Mesenchymal stem cell (in vitro differentiated cells and primary cell): Measurements from ENCODE around the gene FBXL17.

ENCODE experiments used
- DNase-seq: peaks from one replicate; pipeline ENCODE4 v3.0.0-alpha.2; 2013
- H2AFZ ChIP-seq: one replicate; pipeline ENCODE4 v1.6.1; 2013; ENCODE audit warnings: low read depth, mild to moderate bottlenecking, control low read depth, inconsistent platforms, low read length, moderate library complexity
- H2AK5ac ChIP-seq: 2 replicates; pipeline ENCODE4 v1.6.1; 2013; ENCODE audit warnings: low read length, moderate library complexity, mild to moderate bottlenecking, inconsistent platforms; ENCODE audit not compliant: severe bottlenecking
- H2BK120ac ChIP-seq: one replicate; pipeline ENCODE4 v1.6.1; 2013; ENCODE audit warnings: low read depth, mild to moderate bottlenecking, inconsistent platforms, low read length, moderate library complexity
- H2BK12ac ChIP-seq, 2 experiments: one replicate each; pipeline ENCODE4 v1.6.1; 2013; ENCODE audit warnings: inconsistent platforms in 2 of 2, low read length in 2 of 2, mild to moderate bottlenecking in 2 of 2, moderate library complexity in 2 of 2, control low read depth in 1 of 2
- H2BK15ac ChIP-seq: one replicate; pipeline ENCODE4 v1.6.1; 2013; ENCODE audit warnings: mild to moderate bottlenecking, low read depth, inconsistent platforms; ENCODE audit not compliant: poor library complexity, severe bottlenecking
- H2BK5ac ChIP-seq: 2 replicates; pipeline ENCODE4 v1.6.1; 2013; ENCODE audit warnings: low read depth, mild to moderate bottlenecking, low read length, control low read depth, inconsistent platforms; ENCODE audit not compliant: poor library complexity, severe bottlenecking
- H3K14ac ChIP-seq, 2 experiments: one replicate each; pipeline ENCODE4 v1.6.1; 2013; ENCODE audit warnings: inconsistent platforms in 2 of 2, low read length in 2 of 2, control low read depth in 1 of 2, mild to moderate bottlenecking in 1 of 2, moderate library complexity in 1 of 2
- H3K18ac ChIP-seq, 2 experiments: one replicate each; pipeline ENCODE4 v1.6.1; 2013; ENCODE audit warnings: inconsistent platforms in 2 of 2, low read length in 2 of 2, control low read depth in 1 of 2, low read depth in 1 of 2, mild to moderate bottlenecking in 1 of 2
- H3K23ac ChIP-seq, 2 experiments: one replicate each; pipeline ENCODE4 v1.6.1; 2013; ENCODE audit warnings: inconsistent platforms in 2 of 2, low read length in 2 of 2, mild to moderate bottlenecking in 2 of 2, moderate library complexity in 2 of 2, control low read depth in 1 of 2
- H3K27ac ChIP-seq: 2 replicates; pipeline ENCODE4 v1.5.1; 2013; ENCODE audit warnings: mild to moderate bottlenecking, moderate library complexity, low read length, control low read depth, inconsistent platforms; ENCODE audit not compliant: poor library complexity, severe bottlenecking
- H3K27me3 ChIP-seq, 2 experiments: 2 replicates each; pipeline versions ENCODE4 v1.6.1 to v1.7.0; 2013; ENCODE audit warnings: low read length in 2 of 2, mild to moderate bottlenecking in 2 of 2, moderate library complexity in 2 of 2, control low read depth in 1 of 2, inconsistent platforms in 1 of 2; ENCODE audit not compliant: control insufficient read depth in 1 of 2, insufficient read depth in 1 of 2
- H3K36me3 ChIP-seq, 2 experiments: 2 replicates each; pipeline versions ENCODE4 v1.6.1 to v1.7.0; 2013; ENCODE audit warnings: low read length in 2 of 2, control low read depth in 1 of 2, inconsistent platforms in 1 of 2, low read depth in 1 of 2, mild to moderate bottlenecking in 1 of 2; ENCODE audit not compliant: insufficient read depth in 2 of 2, control insufficient read depth in 1 of 2
- H3K4ac ChIP-seq, 2 experiments: one replicate each; pipeline ENCODE4 v1.6.1; 2013; ENCODE audit warnings: inconsistent platforms in 2 of 2, low read length in 2 of 2, mild to moderate bottlenecking in 2 of 2, moderate library complexity in 2 of 2, control low read depth in 1 of 2, low read depth in 1 of 2
- H3K4me1 ChIP-seq: 2 replicates; pipeline ENCODE4 v1.6.1; 2013; ENCODE audit warnings: low read depth, low read length, control low read depth; ENCODE audit not compliant: control insufficient read depth, insufficient read depth
- H3K4me2 ChIP-seq: 2 replicates; pipeline ENCODE4 v1.6.1; 2013; ENCODE audit warnings: low read length, mild to moderate bottlenecking, inconsistent platforms; ENCODE audit not compliant: poor library complexity, severe bottlenecking
- H3K4me3 ChIP-seq, 2 experiments: 2 replicates each; pipeline versions ENCODE4 v1.5.1 to v1.7.0; 2013; ENCODE audit warnings: low read length in 2 of 2, mild to moderate bottlenecking in 2 of 2, control low read depth in 1 of 2, low read depth in 1 of 2; ENCODE audit not compliant: insufficient read depth in 1 of 2
- H3K79me1 ChIP-seq: replicated peaks from 2 replicates; pipeline ENCODE4 v1.6.1; 2013; ENCODE audit warnings: mild to moderate bottlenecking, control low read depth, low read length, inconsistent platforms; ENCODE audit not compliant: poor library complexity, severe bottlenecking
- H3K9ac ChIP-seq: 2 replicates; pipeline ENCODE4 v1.7.0; 2013; ENCODE audit warnings: mild to moderate bottlenecking, low read length, moderate library complexity
- H3K9me3 ChIP-seq: 2 replicates; pipeline ENCODE4 v1.7.0; 2013; ENCODE audit warnings: mild to moderate bottlenecking, low read length; ENCODE audit not compliant: control insufficient read depth
- H4K8ac ChIP-seq: one replicate; pipeline ENCODE4 v1.6.1; 2013; ENCODE audit warnings: inconsistent platforms, mild to moderate bottlenecking, low read length, moderate library complexity
- H4K91ac ChIP-seq: one replicate; pipeline ENCODE4 v1.6.1; 2013; ENCODE audit warnings: mild to moderate bottlenecking, low read length, inconsistent platforms
- WGBS: methylation state at CpG from one replicate; pipeline ENCODE4 v1.1.7; 2013; ENCODE audit warnings: mixed read lengths; 5-methylcytosine and 5-hydroxymethylcytosine counted together

The FBXL17 gene

DNA sequence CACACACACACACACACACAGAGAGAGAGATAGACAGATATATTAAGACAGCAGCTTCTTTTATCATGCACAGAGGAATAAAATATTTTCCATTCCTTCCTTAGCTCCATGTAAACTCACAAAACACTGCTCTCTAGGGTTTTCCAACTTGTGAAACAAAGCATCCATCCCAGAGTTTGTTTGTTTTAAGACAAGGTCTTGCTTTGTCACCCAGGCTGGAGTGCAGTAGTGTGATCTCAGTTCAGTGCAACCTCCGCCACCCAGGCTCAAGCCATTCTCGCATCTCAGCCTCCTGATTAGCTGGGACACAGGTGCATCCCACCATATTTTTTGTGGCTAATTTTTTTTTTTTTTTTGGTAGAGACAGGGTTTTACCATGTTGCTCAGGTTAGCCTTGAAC lies 298.7 kb downstream of the FBXL17 start:
- Histone ChIP-seq H3K23ac (no peak overlapping the region), H2BK12ac (no peak overlapping the region), H3K27ac (no peak overlapping the region), H2AFZ (no peak overlapping the region), H3K9me3 (no peaks in the 10 kb centered on the region), H2BK120ac (no peak overlapping the region), H3K79me1 (no peaks in the 10 kb centered on the region), H2AK5ac (no peak overlapping the region), H3K27me3 (no peaks in the 10 kb centered on the region), H3K18ac (no peak overlapping the region), H2BK5ac (no peak overlapping the region), H3K9ac (no peak overlapping the region), H4K8ac (no peak overlapping the region), H3K4me2 (no peak overlapping the region), H4K91ac (no peak overlapping the region), H3K4me1 (no peaks in the 10 kb centered on the region), H3K14ac (no peak overlapping the region), H3K4ac (no peak overlapping the region), H3K36me3 (peaks cover 0 to 3% of the 10 kb centered on the region in 2 experiments), H2BK15ac (no peak overlapping the region), H3K4me3 (no peak overlapping the region)
- WGBS, result 95% methylated on average over 2 of the region's 2 CpGs
- DNase-seq, result no peak

DNA sequence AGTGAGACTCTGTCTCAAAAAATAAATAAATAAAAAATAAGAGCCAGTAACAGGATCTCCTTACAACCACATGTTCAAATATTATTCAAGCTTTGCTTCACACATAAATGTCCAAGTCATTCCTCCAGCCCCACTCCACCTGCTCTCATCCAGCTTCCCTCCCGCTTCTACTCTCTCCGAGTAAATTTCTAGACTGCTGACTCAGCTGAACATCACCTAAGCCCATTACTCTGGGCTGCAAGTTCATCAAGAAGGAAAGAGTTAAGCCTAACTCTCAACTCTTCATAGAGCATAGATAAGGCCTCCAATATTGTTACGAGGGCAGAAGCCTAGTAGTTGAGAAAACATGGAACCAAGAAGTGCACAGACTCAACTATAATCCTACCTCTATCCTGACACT lies 300.2 kb downstream of the FBXL17 start:
- DNase-seq, result no peak
- no peak overlapping the region for H3K4me3 ChIP-seq
- no peak overlapping the region for H4K91ac ChIP-seq
- H3K4me2 ChIP-seq, result no peak overlapping the region
- no peak overlapping the region for H3K9ac ChIP-seq
- WGBS, result 100% methylated on average over 3 of the region's 3 CpGs
- no peak overlapping the region for H2BK5ac ChIP-seq
- no peak overlapping the region for H3K14ac ChIP-seq
- H3K4me1 ChIP-seq, result no peaks in the 10 kb centered on the region
- H3K4ac ChIP-seq, result no peak overlapping the region
- H3K9me3 ChIP-seq, result no peaks in the 10 kb centered on the region
- H3K27ac ChIP-seq, result no peak overlapping the region
- H3K18ac ChIP-seq, result no peak overlapping the region
- no peak overlapping the region for H2BK15ac ChIP-seq
- no peak overlapping the region for H2BK120ac ChIP-seq
- H4K8ac ChIP-seq, result no peak overlapping the region
- no peaks in the 10 kb centered on the region for H3K36me3 ChIP-seq
- no peaks in the 10 kb centered on the region for H3K79me1 ChIP-seq
- H3K23ac ChIP-seq, result no peak overlapping the region
- no peak overlapping the region for H2BK12ac ChIP-seq
- H2AFZ ChIP-seq, result no peak overlapping the region
- H2AK5ac ChIP-seq, result no peak overlapping the region
- no peaks in the 10 kb centered on the region for H3K27me3 ChIP-seq

DNA sequence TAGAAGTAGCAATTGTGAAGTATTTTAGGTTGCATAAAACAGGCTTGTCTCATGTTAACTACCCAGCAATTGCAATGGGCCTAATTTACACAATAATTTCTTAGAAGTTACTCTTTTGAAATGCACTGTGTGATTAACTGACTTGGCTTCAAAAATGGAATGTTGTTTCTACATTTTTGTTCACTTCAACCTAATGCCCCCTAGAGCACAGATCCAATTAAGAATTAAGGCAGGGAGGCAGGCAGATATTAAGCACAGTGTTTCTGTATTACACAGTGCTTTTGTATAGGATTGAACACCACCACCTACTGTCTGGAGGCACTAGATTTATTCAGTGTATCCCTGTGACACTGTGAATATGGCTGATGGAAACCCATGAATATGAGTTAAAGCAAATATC lies 302.1 kb downstream of the FBXL17 start:
- no peaks in the 10 kb centered on the region for H3K36me3 ChIP-seq
- no peaks in the 10 kb centered on the region for H3K9me3 ChIP-seq
- no peak overlapping the region for H2BK15ac ChIP-seq
- no peaks in the 10 kb centered on the region for H3K27me3 ChIP-seq
- H3K4ac ChIP-seq, result no peak overlapping the region
- H2AFZ ChIP-seq, result no peak overlapping the region
- no peak overlapping the region for H2AK5ac ChIP-seq
- H3K9ac ChIP-seq, result no peak overlapping the region
- no peaks in the 10 kb centered on the region for H3K79me1 ChIP-seq
- H3K4me2 ChIP-seq, result no peak overlapping the region
- H2BK5ac ChIP-seq, result no peak overlapping the region
- no peak overlapping the region for H3K27ac ChIP-seq
- H3K4me1 ChIP-seq, result no peaks in the 10 kb centered on the region
- no peak overlapping the region for H2BK120ac ChIP-seq
- H4K8ac ChIP-seq, result no peak overlapping the region
- H2BK12ac ChIP-seq, result no peak overlapping the region
- H4K91ac ChIP-seq, result no peak overlapping the region
- no peak for DNase-seq
- H3K4me3 ChIP-seq, result no peak overlapping the region
- no peak overlapping the region for H3K23ac ChIP-seq
- H3K14ac ChIP-seq, result no peak overlapping the region
- no peak overlapping the region for H3K18ac ChIP-seq

DNA sequence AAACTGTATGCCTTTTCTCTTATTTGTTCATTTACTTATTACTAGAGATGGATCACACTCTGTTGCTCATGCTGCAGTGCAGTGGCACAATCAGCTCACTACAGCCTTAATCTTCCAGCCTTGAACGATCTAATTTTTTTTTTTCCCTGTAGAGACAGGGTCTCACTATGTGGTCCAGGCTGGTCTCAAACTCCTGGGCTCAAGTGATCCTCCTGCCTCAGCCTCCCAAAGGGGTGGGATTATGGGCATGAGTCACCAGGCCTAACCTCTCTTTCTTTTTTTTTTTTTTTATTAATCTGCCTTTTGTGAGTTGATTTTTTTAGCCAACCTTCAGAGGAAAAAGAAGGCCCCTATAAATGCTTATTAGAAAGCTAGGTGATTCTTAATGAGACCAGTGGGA lies 303.0 kb downstream of the FBXL17 start:
- Histone ChIP-seq H3K14ac (no peak overlapping the region), H3K79me1 (no peaks in the 10 kb centered on the region), H3K23ac (no peak overlapping the region), H3K27ac (no peak overlapping the region), H4K91ac (no peak overlapping the region), H2BK15ac (no peak overlapping the region), H2AFZ (no peak overlapping the region), H3K18ac (no peak overlapping the region), H3K4me1 (no peaks in the 10 kb centered on the region), H3K4ac (no peak overlapping the region), H2AK5ac (no peak overlapping the region), H3K4me2 (no peak overlapping the region), H2BK5ac (no peak overlapping the region), H4K8ac (no peak overlapping the region), H3K9ac (no peak overlapping the region), H3K27me3 (no peaks in the 10 kb centered on the region), H2BK12ac (no peak overlapping the region), H3K4me3 (no peak overlapping the region), H2BK120ac (no peak overlapping the region), H3K36me3 (no peaks in the 10 kb centered on the region), H3K9me3 (no peaks in the 10 kb centered on the region)
- no peak for DNase-seq
- WGBS, result 93% methylated on average over 1 of the region's 1 CpG
